Activated effector memory CD4-positive, alpha-beta T cell treated with anti-CD3 and anti-CD28 coated beads, Interleukin-2, amount 50 U/mL, for 16 hours (primary cell): ENCODE data around the gene DUT.

Experiments
- DNase-seq: peaks from one replicate; pipeline ENCODE4 v3.0.0-alpha.2; 2020

DUT gene

GRCh38 chr15:48331796-48332641 is 790 bp downstream of the DUT start:
- DNase-seq: peak; percentile 89

- DNase-seq: no peak
These were observed 1.4 kb downstream of the DUT start for GRCh38 chr15:48332642-48333034.

GRCh38 chr15:48333540-48333939 is 2.3 kb downstream of the DUT start:
- no peak for DNase-seq

GRCh38 chr15:48334260-48334659 is 3.0 kb downstream of the DUT start:
- DNase-seq: no peak

GRCh38 chr15:48336940-48337339 is 5.7 kb downstream of the DUT start:
- DNase-seq: no peak

GRCh38 chr15:48337607-48338006 is 6.4 kb downstream of the DUT start:
- no peak for DNase-seq

GRCh38 chr15:48340111-48340510 is 8.9 kb downstream of the DUT start:
- DNase-seq: no peak

GRCh38 chr15:48343865-48344264 is 12.6 kb downstream of the DUT start:
- no peak for DNase-seq

GRCh38 chr15:48345516-48345915 is 14.3 kb downstream of the DUT start:
- DNase-seq: no peak

- DNase-seq: peak; percentile 78
These were observed 21.3 kb downstream of the DUT start for GRCh38 chr15:48352474-48353072.

GRCh38 chr15:48354694-48355303 is 23.6 kb downstream of the DUT start:
- no peak for DNase-seq

GRCh38 chr15:48355377-48355776 is 24.1 kb downstream of the DUT start:
- no peak for DNase-seq

GRCh38 chr15:48358229-48359152 is 27.3 kb downstream of the DUT start:
- DNase-seq: no peak

GRCh38 chr15:48360841-48361240 is 29.6 kb downstream of the DUT start:
- DNase-seq: no peak

- DNase-seq: no peak
These were observed 30.5 kb downstream of the DUT start for GRCh38 chr15:48361685-48362084.

GRCh38 chr15:48363474-48363873 is 32.2 kb downstream of the DUT start:
- no peak for DNase-seq

GRCh38 chr15:48365575-48365974 is 34.3 kb downstream of the DUT start:
- no peak for DNase-seq

GRCh38 chr15:48366584-48367312 is 35.5 kb downstream of the DUT start:
- DNase-seq: no peak

GRCh38 chr15:48367483-48367882 is 36.3 kb downstream of the DUT start:
- no peak for DNase-seq

- no peak for DNase-seq
These were observed 39.2 kb downstream of the DUT start for GRCh38 chr15:48370460-48370859.

GRCh38 chr15:48371550-48371949 is 40.3 kb downstream of the DUT start:
- no peak for DNase-seq

- no peak for DNase-seq
These were observed 40.7 kb downstream of the DUT start for GRCh38 chr15:48371961-48372360.
